ENCODE results near the gene CENPI.
"Not testable (repeated sequence)": the region's sequence is repeated elsewhere in the genome, so short reads cannot be mapped to it uniquely, and the experiment has no call there.

Gene CENPI

GRCh38 chrX:101097546-101098453, at the start of gene CENPI:
TSS of gene CENPI (plus strand) at chrX:101098204. CDS start at chrX:101101071, 2,867 bp downstream.
- DNase-seq (ENCODE audit: insufficient read length, low spot score) (peak; percentile 77), FAIRE-seq (peak; percentile 100)

- FAIRE-seq (peak; percentile 64), DNase-seq (ENCODE audit: insufficient read length, low spot score) (no peak)
Measured at GRCh38 chrX:101051153-101051548, 46.9 kb upstream of the CENPI start.

- DNase-seq (ENCODE audit: insufficient read length, low spot score) (peak; percentile 43), FAIRE-seq (peak; percentile 94)
Measured at GRCh38 chrX:101051549-101052302, 46.3 kb upstream of the CENPI start, which contains the start of gene TRMT2B. TSS of gene TRMT2B (minus strand) at chrX:101052111. CDS start at chrX:101042289, 9,822 bp downstream.

DNA sequence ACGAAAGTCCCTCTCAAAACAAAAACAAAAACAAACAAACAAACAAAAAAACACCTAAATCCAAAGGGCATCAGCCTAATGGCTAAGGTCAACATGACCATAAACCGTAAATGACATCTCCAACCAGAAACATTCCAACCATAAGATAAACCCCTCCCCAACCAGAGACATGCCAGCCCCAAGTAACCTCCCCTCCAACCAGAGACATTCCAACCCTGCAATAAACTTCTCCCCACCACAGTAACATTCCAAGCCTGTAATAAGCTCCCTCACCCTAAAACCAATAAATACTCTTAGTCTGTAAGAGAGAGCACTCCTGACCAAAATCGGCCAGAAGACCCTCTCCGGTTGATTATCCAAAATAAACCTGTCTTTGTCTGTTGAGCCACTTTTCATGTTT, 41.5 kb upstream of the CENPI start:
- DNase-seq (ENCODE audit: insufficient read length, low spot score); FAIRE-seq: not testable (repeated sequence)

- peak; percentile 57 for FAIRE-seq
Measured at GRCh38 chrX:101057093-101057714, 40.8 kb upstream of the CENPI start.

DNA sequence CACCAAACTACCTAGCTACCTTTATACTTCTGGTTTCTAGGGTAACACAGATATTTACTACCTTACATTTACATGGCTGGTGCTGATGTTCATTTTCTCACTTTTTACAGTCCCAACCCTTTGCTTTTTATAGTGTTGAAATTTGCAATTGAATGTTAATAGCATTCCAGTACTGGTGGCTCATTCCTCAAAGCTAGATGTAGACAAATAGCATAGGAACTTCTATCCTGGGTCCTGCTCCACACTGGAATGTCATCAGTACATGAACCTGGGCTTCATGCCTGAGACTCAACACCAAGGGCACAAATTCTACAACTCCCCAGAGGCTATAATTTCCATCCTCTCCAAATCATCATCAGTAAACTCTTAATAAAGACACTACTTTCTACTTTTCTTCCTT, 35.8 kb upstream of the CENPI start:
- no peak for FAIRE-seq
- no peak for DNase-seq (ENCODE audit: insufficient read length, low spot score)

More at GRCh38 chrX:101057093-101057714, 40.8 kb upstream of the CENPI start:
- DNase-seq (ENCODE audit: insufficient read length, low spot score): peak; percentile 6

- FAIRE-seq: no peak
- no peak for DNase-seq (ENCODE audit: insufficient read length, low spot score)
Measured at GRCh38 chrX:101071582-101071981, 26.4 kb upstream of the CENPI start.

DNA sequence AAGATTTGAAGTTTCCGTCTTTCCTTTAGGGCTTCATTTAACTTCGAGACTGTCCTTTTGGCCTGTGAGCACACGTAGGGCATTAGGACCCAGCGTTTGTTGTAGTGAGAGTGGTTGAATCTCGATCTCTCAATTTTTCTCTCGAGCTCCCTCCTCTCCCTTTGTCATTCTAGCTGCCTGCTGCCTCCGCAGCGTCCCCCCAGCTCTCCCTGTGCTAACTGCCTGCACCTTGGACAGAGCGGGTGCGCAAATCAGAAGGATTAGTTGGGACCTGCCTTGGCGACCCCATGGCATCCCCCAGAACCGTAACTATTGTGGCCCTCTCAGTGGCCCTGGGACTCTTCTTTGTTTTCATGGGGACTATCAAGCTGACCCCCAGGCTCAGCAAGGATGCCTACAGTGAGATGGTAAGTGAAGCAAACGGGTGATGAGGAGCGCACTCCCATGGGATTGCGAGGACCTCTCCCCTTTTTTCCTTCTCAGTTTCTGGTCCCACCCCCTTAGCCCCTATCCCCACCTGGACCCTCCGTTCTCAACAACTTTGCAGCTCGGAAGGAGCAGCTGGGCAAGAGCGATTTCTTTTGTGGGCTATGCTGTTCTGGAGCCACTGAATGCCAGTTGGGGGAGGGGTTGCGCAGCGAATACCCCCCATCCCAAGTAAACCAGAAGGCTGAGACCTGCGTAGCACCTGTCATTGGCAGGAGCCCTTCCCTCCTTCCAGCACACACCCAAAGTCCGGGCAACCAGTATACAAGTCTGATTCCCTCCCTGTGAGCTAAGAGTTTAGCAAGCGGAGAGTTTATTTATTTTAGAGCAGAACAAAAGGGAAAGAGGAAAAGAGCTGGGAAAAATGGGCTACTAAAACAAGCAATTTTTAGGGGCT, 19.0 kb upstream of the CENPI start, which contains the start of gene TMEM35A:
Gene TMEM35A (plus strand): TSS at position 164 of the 883 bp plus-strand sequence. CDS start 124 bp downstream, at position 288.
- FAIRE-seq (no peak), DNase-seq (ENCODE audit: insufficient read length, low spot score) (no peak)

- DNase-seq (ENCODE audit: insufficient read length, low spot score): no peak
- no peak for FAIRE-seq
Measured at GRCh38 chrX:101079736-101080270, 18.2 kb upstream of the CENPI start.

DNA sequence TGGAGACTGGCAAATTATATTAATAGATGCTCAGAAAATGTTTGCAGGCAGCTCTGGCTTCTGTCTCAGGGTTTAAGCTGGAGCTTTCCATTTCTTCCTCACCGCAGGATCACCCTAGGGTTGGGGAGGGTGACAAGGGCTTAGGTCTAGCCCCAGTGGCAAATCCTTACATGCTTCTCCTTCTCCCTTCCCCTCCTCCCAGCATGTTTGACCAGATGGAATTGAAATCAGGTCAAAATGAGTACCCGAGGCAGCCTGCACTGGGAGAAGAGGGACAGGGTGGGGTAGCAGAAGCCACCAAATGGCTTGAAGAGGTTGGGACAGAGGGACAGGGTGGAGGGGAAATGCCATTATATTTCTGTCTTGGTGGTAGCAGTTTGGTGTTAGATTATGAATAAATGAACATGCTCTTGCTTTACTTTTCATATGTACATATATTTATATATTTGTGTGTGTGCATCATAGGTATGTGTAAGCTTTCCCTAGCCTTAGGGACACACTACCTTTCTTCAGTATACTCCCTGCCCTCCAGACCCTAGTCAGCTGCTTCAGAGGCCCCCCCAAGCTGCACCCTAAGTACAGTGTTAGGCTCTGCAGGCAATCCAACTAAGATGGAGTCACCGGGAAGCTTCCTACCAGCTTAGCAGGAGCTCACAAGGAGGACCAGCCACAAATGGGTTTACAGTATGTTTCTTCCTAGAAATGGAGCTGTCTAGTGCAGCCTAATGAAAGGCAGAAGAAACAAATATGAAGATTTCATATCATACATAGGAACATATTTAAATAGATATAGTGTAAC, 17.5 kb upstream of the CENPI start:
- FAIRE-seq (no peak), DNase-seq (ENCODE audit: insufficient read length, low spot score) (no peak)

DNA sequence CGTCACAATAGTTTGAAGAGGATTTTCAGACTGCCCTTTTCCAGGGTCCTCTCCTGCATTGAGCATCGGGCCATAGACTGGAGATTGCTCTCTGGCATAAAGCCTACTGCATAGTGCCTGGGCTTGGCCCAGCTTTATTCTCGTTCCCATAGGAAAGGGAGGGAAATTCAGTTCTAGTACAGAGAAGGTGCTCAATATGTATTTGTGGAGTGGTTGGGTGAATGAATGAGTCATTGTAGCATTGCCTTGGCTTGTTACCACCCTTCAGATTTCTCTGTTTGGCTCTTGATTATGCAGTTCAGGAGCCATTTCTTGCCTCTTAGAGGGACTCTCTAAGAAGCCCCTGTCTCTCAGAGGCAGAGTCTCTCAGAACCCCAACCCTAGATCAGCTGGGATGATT, 16.8 kb upstream of the CENPI start:
- no peak for FAIRE-seq
- no peak for DNase-seq (ENCODE audit: insufficient read length, low spot score)

GRCh38 chrX:101091817-101092216, 6.2 kb upstream of the CENPI start:
- DNase-seq (ENCODE audit: insufficient read length, low spot score) (no peak), FAIRE-seq (no peak)

DNA sequence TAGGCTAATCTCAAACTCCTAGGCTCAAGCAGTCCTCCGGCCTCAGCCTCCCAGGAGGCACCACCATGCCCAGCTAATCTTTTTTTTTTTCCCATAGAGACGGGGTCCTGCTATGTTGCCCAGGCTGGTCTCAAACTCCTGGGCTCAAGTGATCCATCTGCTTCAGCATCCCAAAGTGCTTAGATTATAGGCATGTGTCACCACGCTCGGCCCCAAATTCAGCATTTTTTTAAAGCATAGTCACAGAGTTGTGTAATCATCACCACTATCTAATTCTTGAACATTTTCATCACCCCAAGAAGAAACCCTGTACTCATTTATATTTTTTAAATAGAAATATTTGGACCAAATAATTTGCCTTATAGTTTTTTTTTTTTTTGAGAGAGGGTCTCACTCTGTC, 10.3 kb downstream of the CENPI start:
- FAIRE-seq (no peak), DNase-seq (ENCODE audit: insufficient read length, low spot score) (no peak)

DNA sequence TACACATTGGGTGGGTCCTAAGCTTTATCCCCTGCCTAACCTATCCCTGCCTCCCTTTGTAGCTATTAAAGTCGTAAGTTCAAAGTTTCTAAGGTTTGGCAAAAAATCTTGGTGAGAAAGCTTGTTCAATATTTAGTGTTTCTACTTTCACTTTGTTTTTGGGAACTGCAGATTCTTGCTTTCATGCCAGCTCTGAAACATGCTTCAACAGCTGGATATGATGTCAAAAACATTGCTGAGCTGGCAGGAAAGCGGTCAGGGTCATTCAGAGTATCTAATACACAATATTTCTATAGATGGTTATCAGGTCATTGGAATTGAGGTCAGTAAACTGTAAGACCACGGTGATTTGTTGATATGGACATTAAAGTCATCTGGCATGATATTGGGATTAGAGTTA, 19.7 kb downstream of the CENPI start:
- DNase-seq (ENCODE audit: insufficient read length, low spot score) (no peak), FAIRE-seq (no peak)

DNA sequence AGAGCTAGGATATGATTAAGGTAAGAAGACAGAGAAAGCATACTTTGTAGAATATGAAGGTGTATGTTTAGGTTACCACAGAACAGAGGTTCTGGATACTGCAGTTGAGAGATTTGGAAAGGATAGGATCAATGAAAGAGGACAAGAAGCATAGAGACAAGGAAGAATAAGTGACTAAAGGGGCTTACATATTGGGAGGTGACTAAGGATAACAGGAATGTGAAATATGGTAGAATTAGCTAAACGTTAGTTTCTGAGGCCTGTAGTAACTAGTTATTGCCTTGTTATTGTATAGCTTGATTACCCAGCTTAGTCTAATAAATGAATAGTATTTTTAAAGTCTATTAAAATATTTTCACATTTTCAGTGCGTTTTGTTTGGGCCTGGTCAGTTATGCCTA, 38.2 kb downstream of the CENPI start:
- no peak for FAIRE-seq
- DNase-seq (ENCODE audit: insufficient read length, low spot score): no peak
